Caco-2 (cell line): Measurements from ENCODE around the gene TMPRSS11D. TPM values are rescaled to one million over a fixed set of nuclear protein-coding genes. Genes with fewer than 3 reads are reported as not detected.
A peak's percentile ranks its signal among the peaks of the same experiment; 100 is the strongest.

ENCODE experiments used
- BruUV-seq: library from RNA; stranded (reverse); fragments of 400-500 nt; replicated peaks from 2 replicates; lab custom pipeline; 2021; lab: Mats Ljungman, UMichigan
- CTCF ChIA-PET: fragments of 300-600 bp; sonication (Branson Sonifier 250); formaldehyde crosslinking; loops from one replicate; lab custom pipeline; 2022; ENCODE audit warnings: antibody characterized with exemption; lab: Charles Lee
- POLR2A ChIA-PET: fragments of 300-600 bp; sonication (Branson Sonifier 250); formaldehyde crosslinking; loops from one replicate; lab custom pipeline; 2022; ENCODE audit warnings: antibody characterized with exemption; lab: Charles Lee
- DNase-seq, 2 experiments: peaks; one replicate each; pipeline versions ENCODE4 v3.0.0 to v3.0.0-alpha.2; 2020 to 2022
- H3K27me3 ChIP-seq: replicated peaks from 2 replicates; pipeline ENCODE4 v1.6.0; 2011; ENCODE audit warnings: low read length; ENCODE audit not compliant: control insufficient read depth, insufficient read depth
- H3K36me3 ChIP-seq: 2 replicates; pipeline ENCODE4 v1.5.1; 2011; ENCODE audit warnings: low read length; ENCODE audit not compliant: control insufficient read depth, insufficient read depth
- H3K4me1 ChIP-seq: fragments of 250-450 bp; sonication (Bioruptor Pico); 2 replicates; pipeline ENCODE4 v1.5.1; 2020; ENCODE audit warnings: mild to moderate bottlenecking
- H3K4me3 ChIP-seq: 2 replicates; pipeline ENCODE4 v1.5.1; 2011; ENCODE audit warnings: low read depth, mild to moderate bottlenecking, control low read depth, low read length
- H3K9me3 ChIP-seq: fragments of 250-450 bp; sonication (Bioruptor Pico); 2 replicates; pipeline ENCODE4 v1.5.1; 2020; ENCODE audit warnings: mild to moderate bottlenecking, moderate library complexity
- H3K27ac Mint-ChIP-seq: one replicate; pipeline ENCODE4 v1.8.0; 2022; ENCODE audit warnings: mixed read lengths; ENCODE audit not compliant: unreplicated experiment
- H3K27me3 Mint-ChIP-seq: one replicate; pipeline ENCODE4 v1.8.0; 2022; ENCODE audit warnings: mixed read lengths; ENCODE audit not compliant: insufficient read depth, unreplicated experiment
- H3K36me3 Mint-ChIP-seq: one replicate; pipeline ENCODE4 v1.8.0; 2022; ENCODE audit warnings: mild to moderate bottlenecking, mixed read lengths; ENCODE audit not compliant: insufficient read depth, unreplicated experiment
- H3K4me1 Mint-ChIP-seq: one replicate; pipeline ENCODE4 v1.8.0; 2022; ENCODE audit warnings: low read depth, mixed read lengths; ENCODE audit not compliant: unreplicated experiment
- H3K4me3 Mint-ChIP-seq: one replicate; pipeline ENCODE4 v1.8.0; 2022; ENCODE audit warnings: mild to moderate bottlenecking, moderate library complexity, mixed read lengths; ENCODE audit not compliant: unreplicated experiment
- H3K9me3 Mint-ChIP-seq: one replicate; pipeline ENCODE4 v1.8.0; 2022; ENCODE audit warnings: mixed read lengths; ENCODE audit not compliant: unreplicated experiment
- CTCF ChIP-seq, 2 experiments: fragments of 200-600 bp in 1 of 2; IDR thresholded peaks; 1 replicate in 1 of 2; 2 replicates in 1 of 2; pipeline versions ENCODE4 v1.5.1 to v1.8.0; 2011 to 2022; ENCODE audit warnings: antibody characterized with exemption in 1 of 2, control low read depth in 1 of 2, inconsistent platforms in 1 of 2, low read depth in 1 of 2, low read length in 1 of 2, mild to moderate bottlenecking in 1 of 2, moderate library complexity in 1 of 2; ENCODE audit not compliant: insufficient read depth in 1 of 2, severe bottlenecking in 1 of 2, unreplicated experiment in 1 of 2
- intact Hi-C: fragments of 100-400 bp; cut with micrococcal nuclease; formaldehyde crosslinking; loops from one replicate; pipeline ENCODE4 v1.10.0; 2022; ENCODE audit not compliant: unreplicated experiment
- total RNA-seq: library from RNA; stranded (reverse); gene quantifications from 2 replicates; pipeline ENCODE4 v1.2.3, GENCODE V29; 2022

Gene TMPRSS11D
- total RNA-seq, 1 experiment from 2014 or later: not detected

GRCh38 chr4:67874986-67875385 lies 8.8 kb downstream of the TMPRSS11D start:
- no peaks in the 10 kb centered on the region for H3K27me3 ChIP-seq
- Mint-ChIP-seq H3K27ac (no peak overlapping the region), H3K4me3 (no peak overlapping the region), H3K27me3 (peaks cover 5% of the 10 kb centered on the region), H3K9me3 (no peaks in the 10 kb centered on the region), H3K4me1 (no peaks in the 10 kb centered on the region), H3K36me3 (no peaks in the 10 kb centered on the region)
- POLR2A ChIA-PET: no interaction called here
- H3K36me3 ChIP-seq: no peaks in the 10 kb centered on the region
- H3K4me1 ChIP-seq: no peaks in the 10 kb centered on the region
- no TSS peak for BruUV-seq
- no peak overlapping the region for H3K4me3 ChIP-seq
- TF ChIP-seq CTCF (IDR thresholded peaks at IDR 0.05; ENCODE audit: insufficient read depth in 1 of 2, low read depth in 1 of 2, low read length in 1 of 2, severe bottlenecking in 1 of 2, unreplicated experiment in 1 of 2): no peak
- no peaks in the 10 kb centered on the region for H3K9me3 ChIP-seq
- DNase-seq: no peak
- CTCF ChIA-PET: no interaction called here
- intact Hi-C loops: loop anchor here (5.0 kb wide), 2 partner anchors 112 to 302 kb away; no protein-coding TSS in a partner anchor

- no peaks in the 10 kb centered on the region for H3K4me1 Mint-ChIP-seq
- Histone ChIP-seq H3K4me3 (no peak overlapping the region), H3K9me3 (no peaks in the 10 kb centered on the region), H3K27me3 (no peaks in the 10 kb centered on the region), H3K36me3 (no peaks in the 10 kb centered on the region), H3K4me1 (no peaks in the 10 kb centered on the region)
- no peaks in the 10 kb centered on the region for H3K9me3 Mint-ChIP-seq
- no TSS peak for BruUV-seq
- H3K27ac Mint-ChIP-seq: no peak overlapping the region
- ChIA-PET CTCF (no interaction called here), POLR2A (no interaction called here)
- intact Hi-C loops: loop anchor here (5.0 kb wide), 2 partner anchors 114 to 304 kb away; no protein-coding TSS in a partner anchor
- peaks cover 5% of the 10 kb centered on the region for H3K27me3 Mint-ChIP-seq
- no peak for TF ChIP-seq CTCF (IDR thresholded peaks at IDR 0.05; ENCODE audit: insufficient read depth in 1 of 2, low read depth in 1 of 2, low read length in 1 of 2, severe bottlenecking in 1 of 2, unreplicated experiment in 1 of 2)
- DNase-seq: no peak
- H3K4me3 Mint-ChIP-seq: no peak overlapping the region
- H3K36me3 Mint-ChIP-seq: no peaks in the 10 kb centered on the region
Measured at GRCh38 chr4:67873116-67873515, 10.7 kb downstream of the TMPRSS11D start.

- Histone ChIP-seq H3K27me3 (no peaks in the 10 kb centered on the region), H3K4me1 (no peaks in the 10 kb centered on the region), H3K9me3 (no peaks in the 10 kb centered on the region), H3K36me3 (no peaks in the 10 kb centered on the region), H3K4me3 (no peak overlapping the region)
- Mint-ChIP-seq H3K9me3 (no peaks in the 10 kb centered on the region), H3K36me3 (no peaks in the 10 kb centered on the region), H3K4me1 (no peaks in the 10 kb centered on the region), H3K27me3 (peaks cover 3% of the 10 kb centered on the region), H3K4me3 (no peak overlapping the region), H3K27ac (no peak overlapping the region)
- intact Hi-C loops: loop anchor here (1.0 to 5.0 kb wide), 3 partner anchors 38 to 305 kb away; no protein-coding TSS in a partner anchor
- DNase-seq: peak in 1 of 2 experiments; percentile 32
- CTCF ChIA-PET: no interaction called here
- POLR2A ChIA-PET: no interaction called here
- no TSS peak for BruUV-seq
- peak; percentile 24 to 32 for TF ChIP-seq CTCF (IDR thresholded peaks at IDR 0.05; ENCODE audit: insufficient read depth in 1 of 2, low read depth in 1 of 2, low read length in 1 of 2, severe bottlenecking in 1 of 2, unreplicated experiment in 1 of 2)
Measured at GRCh38 chr4:67871867-67872266, 11.9 kb downstream of the TMPRSS11D start.
